ENCODE results near the gene SLC5A9. TPM values are rescaled to one million over a fixed set of nuclear protein-coding genes. Genes with fewer than 3 reads are reported as not detected.

Gene SLC5A9
- total RNA-seq, 6 donors from 2014 or later: 2.9 to 21.0 (median 6.1) TPM

DNA sequence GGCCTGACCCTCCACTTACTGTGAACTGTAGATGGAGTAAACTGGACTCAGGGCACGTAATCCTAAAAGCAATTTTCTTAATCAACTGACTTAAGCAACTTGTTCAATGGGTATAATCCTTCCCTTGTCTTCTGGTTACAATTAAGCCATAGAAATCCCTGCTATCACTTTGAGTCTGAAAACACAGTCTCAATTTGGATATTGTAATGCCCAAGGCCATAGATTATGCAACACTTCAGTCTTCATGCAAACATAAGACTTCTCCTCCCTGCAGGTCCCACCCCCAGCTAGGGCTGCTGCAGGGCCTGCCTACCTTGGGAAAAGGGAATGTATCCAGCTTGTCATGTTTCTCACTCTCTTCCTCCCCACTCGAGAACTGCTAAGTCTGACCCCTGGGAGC is 6.2 kb upstream of the SLC5A9 start:
- Histone ChIP-seq H3K27me3 (no peaks in the 10 kb centered on the region), H3K9me3 (no peaks in the 10 kb centered on the region), H3K27ac (no peak overlapping the region), H3K36me3 (no peaks in the 10 kb centered on the region), H3K4me1 (peaks cover 0 to 14% (median 7%) of the 10 kb centered on the region in 4 donors), H3K4me3 (no peak overlapping the region)
- 71% methylated on average over 2 of the region's 2 CpGs for WGBS, 2 donors
- ATAC-seq (ENCODE audit: low FRiP score in 2 of 2) (no peak), DNase-seq (no peak)
- TF ChIP-seq, protein P1, sequence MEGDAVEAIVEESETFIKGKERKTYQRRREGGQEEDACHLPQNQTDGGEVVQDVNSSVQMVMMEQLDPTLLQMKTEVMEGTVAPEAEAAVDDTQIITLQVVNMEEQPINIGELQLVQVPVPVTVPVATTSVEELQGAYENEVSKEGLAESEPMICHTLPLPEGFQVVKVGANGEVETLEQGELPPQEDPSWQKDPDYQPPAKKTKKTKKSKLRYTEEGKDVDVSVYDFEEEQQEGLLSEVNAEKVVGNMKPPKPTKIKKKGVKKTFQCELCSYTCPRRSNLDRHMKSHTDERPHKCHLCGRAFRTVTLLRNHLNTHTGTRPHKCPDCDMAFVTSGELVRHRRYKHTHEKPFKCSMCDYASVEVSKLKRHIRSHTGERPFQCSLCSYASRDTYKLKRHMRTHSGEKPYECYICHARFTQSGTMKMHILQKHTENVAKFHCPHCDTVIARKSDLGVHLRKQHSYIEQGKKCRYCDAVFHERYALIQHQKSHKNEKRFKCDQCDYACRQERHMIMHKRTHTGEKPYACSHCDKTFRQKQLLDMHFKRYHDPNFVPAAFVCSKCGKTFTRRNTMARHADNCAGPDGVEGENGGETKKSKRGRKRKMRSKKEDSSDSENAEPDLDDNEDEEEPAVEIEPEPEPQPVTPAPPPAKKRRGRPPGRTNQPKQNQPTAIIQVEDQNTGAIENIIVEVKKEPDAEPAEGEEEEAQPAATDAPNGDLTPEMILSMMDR (IDR thresholded peaks at IDR 0.05): no peak
- no peak for TF ChIP-seq POLR2AphosphoS5 (IDR thresholded peaks at IDR 0.05)
- TF ChIP-seq POLR2A (IDR thresholded peaks at IDR 0.05): no peak

- Histone ChIP-seq H3K4me1 (peaks cover 0 to 14% (median 7%) of the 10 kb centered on the region in 4 donors), H3K36me3 (no peaks in the 10 kb centered on the region), H3K27ac (no peak overlapping the region), H3K27me3 (no peaks in the 10 kb centered on the region), H3K9me3 (no peaks in the 10 kb centered on the region), H3K4me3 (no peak overlapping the region)
- TF ChIP-seq POLR2A (IDR thresholded peaks at IDR 0.05) (no peak), POLR2AphosphoS5 (IDR thresholded peaks at IDR 0.05) (no peak), EP300 (IDR thresholded peaks at IDR 0.05) (no peak)
- TF ChIP-seq, protein P1 (IDR thresholded peaks at IDR 0.05): no peak
- DNase-seq (no peak), ATAC-seq (ENCODE audit: low FRiP score in 2 of 2) (no peak)
- 32 to 55% methylated on average over 3 of the region's 3 CpGs for WGBS, 2 donors
These were observed 5.6 kb upstream of the SLC5A9 start for GRCh38 chr1:48216941-48217340.

DNA sequence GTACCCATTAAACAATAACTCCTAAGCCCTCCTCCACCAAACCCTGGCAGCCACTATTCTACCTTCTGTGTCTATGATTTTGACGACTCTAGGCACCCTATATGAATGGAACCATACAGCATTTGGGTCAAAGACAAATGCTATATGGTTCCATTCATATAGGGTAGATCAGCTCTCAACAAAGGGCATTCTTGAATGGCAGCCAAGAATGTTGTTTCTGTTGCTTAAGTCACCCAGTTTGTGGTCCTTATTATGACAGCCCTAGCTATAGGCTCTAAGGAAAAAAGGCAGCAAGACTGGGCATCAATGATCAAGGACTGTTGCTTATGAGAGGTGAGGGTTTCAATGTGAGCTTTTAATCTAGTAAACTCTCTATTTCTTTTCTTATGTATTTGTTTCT is 4.7 kb upstream of the SLC5A9 start:
- WGBS, 2 donors: 36 to 89% methylated on average over 1 of the region's 1 CpG
- peaks cover 0 to 14% (median 7%) of the 10 kb centered on the region in 4 donors for H3K4me1 ChIP-seq
- no peaks in the 10 kb centered on the region for H3K27me3 ChIP-seq
- DNase-seq: no peak
- TF ChIP-seq EP300 (IDR thresholded peaks at IDR 0.05): no peak
- TF ChIP-seq POLR2AphosphoS5 (IDR thresholded peaks at IDR 0.05): no peak
- TF ChIP-seq POLR2A (IDR thresholded peaks at IDR 0.05): no peak
- TF ChIP-seq, protein P1 (IDR thresholded peaks at IDR 0.05): no peak
- no peaks in the 10 kb centered on the region for H3K9me3 ChIP-seq
- ATAC-seq (ENCODE audit: low FRiP score in 2 of 2): no peak
- no peak overlapping the region for H3K27ac ChIP-seq
- no peaks in the 10 kb centered on the region for H3K36me3 ChIP-seq
- H3K4me3 ChIP-seq: no peak overlapping the region

GRCh38 chr1:48219803-48220202 is 2.7 kb upstream of the SLC5A9 start:
- no peak overlapping the region for H3K4me3 ChIP-seq
- no peak for DNase-seq
- H3K9me3 ChIP-seq: no peaks in the 10 kb centered on the region
- no peak for ATAC-seq (ENCODE audit: low FRiP score in 2 of 2)
- WGBS, 2 donors: 79 to 80% methylated on average over 2 of the region's 2 CpGs
- no peaks in the 10 kb centered on the region for H3K27me3 ChIP-seq
- H3K4me1 ChIP-seq: peaks cover 0 to 8% (median 6%) of the 10 kb centered on the region in 4 donors
- TF ChIP-seq, protein P1 (IDR thresholded peaks at IDR 0.05): no peak
- TF ChIP-seq POLR2AphosphoS5 (IDR thresholded peaks at IDR 0.05) (no peak), EP300 (IDR thresholded peaks at IDR 0.05) (no peak), POLR2A (IDR thresholded peaks at IDR 0.05) (no peak)
- no peaks in the 10 kb centered on the region for H3K36me3 ChIP-seq
- H3K27ac ChIP-seq: no peak overlapping the region

- no peaks in the 10 kb centered on the region for H3K4me1 ChIP-seq
- no peaks in the 10 kb centered on the region for H3K36me3 ChIP-seq
- no peak for TF ChIP-seq POLR2A (IDR thresholded peaks at IDR 0.05)
- TF ChIP-seq EP300 (IDR thresholded peaks at IDR 0.05): no peak
- TF ChIP-seq POLR2AphosphoS5 (IDR thresholded peaks at IDR 0.05): no peak
- TF ChIP-seq, protein P1 (IDR thresholded peaks at IDR 0.05): no peak
- H3K9me3 ChIP-seq: no peaks in the 10 kb centered on the region
- H3K4me3 ChIP-seq: no peak overlapping the region
- H3K27me3 ChIP-seq: no peaks in the 10 kb centered on the region
- no peak overlapping the region for H3K27ac ChIP-seq
- ATAC-seq (ENCODE audit: low FRiP score in 2 of 2) (no peak), DNase-seq (no peak)
- WGBS, 2 donors: 78 to 87% methylated on average over 3 of the region's 3 CpGs
These were observed 1.4 kb upstream of the SLC5A9 start for GRCh38 chr1:48221122-48221521.

All from upper lobe of left lung (tissue), 6 donors.